A172 (cell line): ENCODE measurements around the gene SLC7A9. TPM values are rescaled to one million over a fixed set of nuclear protein-coding genes. Genes with fewer than 3 reads are reported as not detected.

Source experiments
- DNase-seq: peaks from one replicate; pipeline ENCODE4 v3.0.0-alpha.2; 2015; ENCODE audit warnings: low spot score
- total RNA-seq: library from RNA; depleted of rRNA; stranded (reverse); fragments of >200 nt; shearing (Covaris generic); gene quantifications from 2 replicates; pipeline ENCODE4 v1.2.3, GENCODE V29; 2014

Gene SLC7A9
- total RNA-seq, 1 experiment from 2014 or later: not detected

DNA sequence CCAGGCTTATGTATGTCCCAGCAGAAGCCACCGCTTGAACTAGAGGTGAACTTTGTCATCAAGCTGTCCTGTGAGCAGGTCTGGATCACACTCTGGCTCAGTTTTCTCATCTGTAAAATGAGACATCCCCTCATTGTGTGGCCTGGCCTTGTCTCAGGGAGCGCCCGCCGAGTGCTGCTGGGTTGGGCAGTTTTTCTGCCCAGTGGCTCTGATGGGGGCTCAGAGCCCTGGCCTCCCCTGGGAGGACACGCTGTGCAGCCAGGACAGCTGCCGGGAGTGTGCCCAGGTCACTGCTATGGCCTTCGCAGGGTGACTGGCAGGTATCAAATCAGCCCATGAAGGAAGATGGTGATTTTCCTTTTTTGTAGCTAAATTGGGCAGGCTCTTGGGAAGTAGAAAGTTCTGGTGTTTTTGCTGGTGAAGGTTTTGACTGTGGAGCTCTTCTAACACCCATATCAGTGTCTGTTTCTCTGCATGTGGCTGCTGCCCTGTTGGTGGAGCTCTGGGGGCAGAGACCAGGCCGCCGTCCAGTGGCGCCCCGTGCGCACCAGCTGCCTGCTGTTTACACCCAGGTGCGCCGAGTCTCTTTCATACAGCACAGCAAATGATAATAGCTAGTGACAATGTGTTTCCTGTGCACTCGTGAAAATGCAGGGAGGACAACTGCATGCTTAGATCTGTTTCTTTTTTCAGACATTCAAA is 40.8 kb downstream of the SLC7A9 start:
- no peak for DNase-seq

GRCh38 chr19:32828139-32828538 is 41.4 kb downstream of the SLC7A9 start:
- DNase-seq: no peak

DNA sequence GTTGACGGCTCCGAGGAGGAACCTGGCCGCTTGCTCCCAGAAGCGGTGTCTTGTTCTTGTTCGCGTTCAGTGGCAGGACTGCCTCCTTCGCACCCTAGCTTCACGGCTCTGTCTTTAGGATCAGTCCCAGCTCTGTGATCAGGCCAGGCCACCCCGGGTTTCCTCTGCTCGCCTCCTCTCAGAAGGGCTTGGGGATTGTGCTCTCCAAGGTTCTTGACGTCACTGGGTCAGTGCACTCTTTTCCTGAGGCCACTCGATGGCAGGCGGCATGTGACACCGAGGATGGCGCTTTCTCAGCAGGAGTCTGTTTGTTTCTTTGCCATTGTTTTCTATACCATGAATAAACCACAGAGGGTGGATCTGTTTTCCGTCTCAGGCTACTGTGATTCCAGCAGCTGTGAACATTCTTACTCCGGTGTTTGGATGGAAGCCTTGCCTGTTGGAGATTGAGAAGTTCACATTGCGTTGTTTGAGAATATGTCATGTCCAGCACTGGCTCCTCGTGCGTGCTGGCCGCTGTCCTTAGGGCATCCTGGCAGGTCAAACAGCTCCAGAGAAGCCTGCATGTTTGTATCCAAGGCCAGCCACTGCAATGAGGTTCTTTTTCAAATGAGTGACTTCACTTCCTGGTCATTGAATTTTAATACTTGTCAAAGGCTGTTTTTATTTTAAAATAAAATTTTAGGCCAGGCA is 44.5 kb downstream of the SLC7A9 start:
- no peak for DNase-seq

DNA sequence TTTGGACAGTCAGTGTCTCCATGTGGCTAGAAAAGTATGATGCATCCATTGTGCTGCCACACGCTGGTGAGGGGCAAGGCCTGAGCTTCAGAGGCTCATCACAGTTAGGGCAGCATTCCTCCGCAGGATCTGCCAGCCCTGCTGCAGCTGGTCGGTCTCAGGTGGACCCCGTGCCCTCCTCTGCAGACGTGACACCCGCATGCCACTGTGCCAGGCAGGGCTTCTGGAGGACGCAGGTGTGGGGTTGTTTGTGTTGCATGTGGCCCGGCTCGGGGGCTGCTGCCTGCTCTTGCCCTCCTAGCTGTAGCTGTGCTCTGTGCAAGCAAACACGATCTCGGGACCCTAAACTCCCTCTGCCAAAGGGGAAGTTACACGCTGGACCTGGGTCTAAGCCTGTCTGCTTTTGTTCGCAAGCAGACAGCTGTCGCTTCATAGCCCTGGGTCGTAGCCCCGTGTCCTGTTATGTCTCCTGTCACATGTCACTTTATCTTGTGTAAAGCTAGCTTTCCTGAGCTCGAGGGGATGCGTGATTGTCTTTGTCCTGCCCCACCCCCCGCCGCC is 45.3 kb downstream of the SLC7A9 start:
- DNase-seq: no peak

- no peak for DNase-seq
These were observed 45.8 kb downstream of the SLC7A9 start for GRCh38 chr19:32823747-32824102.

GRCh38 chr19:32822916-32823746 is 46.4 kb downstream of the SLC7A9 start:
- no peak for DNase-seq

- no peak for DNase-seq
These were observed 49.9 kb downstream of the SLC7A9 start for GRCh38 chr19:32819419-32820400.

DNA sequence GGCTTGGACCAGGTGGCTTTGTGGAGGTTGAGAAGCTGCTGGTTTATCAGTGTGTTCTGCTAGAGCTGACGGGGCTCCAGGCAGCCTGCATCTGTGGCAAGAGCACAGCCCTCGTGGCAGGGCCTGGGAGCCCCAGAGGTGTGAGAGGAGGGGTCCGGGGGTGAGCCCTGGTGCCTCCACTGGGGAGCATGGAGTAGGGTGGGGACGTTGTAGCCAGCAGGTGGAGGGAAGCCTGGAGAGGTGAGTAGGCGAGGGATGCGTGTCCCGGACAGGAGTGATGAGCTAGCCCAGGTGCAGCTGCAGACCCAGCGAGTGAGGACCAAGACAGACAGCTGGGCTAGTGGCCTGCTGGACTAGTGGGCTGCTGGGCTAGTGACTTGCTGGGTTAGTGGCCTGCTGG is 51.0 kb downstream of the SLC7A9 start:
- DNase-seq: no peak

GRCh38 chr19:32817569-32818476 is 51.7 kb downstream of the SLC7A9 start:
- no peak for DNase-seq

GRCh38 chr19:32816555-32817099 is 52.9 kb downstream of the SLC7A9 start:
- DNase-seq: no peak

DNA sequence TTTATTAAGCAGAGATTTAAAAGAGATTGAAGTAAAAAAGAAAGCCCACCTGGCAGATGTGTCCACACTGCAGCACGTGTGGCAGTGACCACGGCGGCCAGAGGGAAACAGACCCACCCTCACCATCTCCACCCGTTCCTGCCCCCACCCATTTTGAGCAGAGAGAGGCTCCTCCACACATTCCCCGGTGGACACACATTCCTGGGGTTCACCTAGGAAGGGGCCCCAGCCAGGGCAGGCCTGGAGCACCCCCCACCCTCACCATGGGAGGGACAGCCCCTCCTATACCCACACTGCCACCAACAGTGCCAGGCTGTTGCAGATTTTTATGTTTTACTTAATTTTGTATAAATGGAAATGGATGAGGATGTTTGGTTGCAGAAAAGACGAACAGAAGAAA is 54.9 kb downstream of the SLC7A9 start:
- no peak for DNase-seq

GRCh38 chr19:32813862-32814425 is 55.6 kb downstream of the SLC7A9 start:
- no peak for DNase-seq

DNA sequence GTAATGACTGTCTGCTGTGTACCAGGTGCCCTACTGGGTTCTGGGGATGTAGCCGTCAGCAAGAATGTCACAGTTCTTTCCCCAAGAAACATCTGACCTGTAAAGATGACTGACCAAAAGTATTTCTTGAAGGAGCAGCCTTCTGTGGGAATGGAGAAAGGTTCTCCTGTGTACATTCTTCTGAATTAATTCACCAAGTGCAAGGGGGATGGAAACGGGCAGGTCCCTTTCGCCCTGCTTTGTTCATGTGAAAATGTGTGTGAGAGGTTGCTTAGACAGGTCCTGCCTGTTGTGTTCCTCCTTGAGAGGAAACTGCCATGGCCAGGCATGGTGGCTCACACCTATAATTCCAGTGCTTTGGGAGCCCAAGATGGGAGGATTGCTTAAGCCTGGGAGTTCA is 57.0 kb downstream of the SLC7A9 start:
- DNase-seq: no peak

GRCh38 chr19:32812036-32812435 is 57.5 kb downstream of the SLC7A9 start:
- no peak for DNase-seq

GRCh38 chr19:32811151-32811550 is 58.4 kb downstream of the SLC7A9 start:
- DNase-seq: no peak

DNA sequence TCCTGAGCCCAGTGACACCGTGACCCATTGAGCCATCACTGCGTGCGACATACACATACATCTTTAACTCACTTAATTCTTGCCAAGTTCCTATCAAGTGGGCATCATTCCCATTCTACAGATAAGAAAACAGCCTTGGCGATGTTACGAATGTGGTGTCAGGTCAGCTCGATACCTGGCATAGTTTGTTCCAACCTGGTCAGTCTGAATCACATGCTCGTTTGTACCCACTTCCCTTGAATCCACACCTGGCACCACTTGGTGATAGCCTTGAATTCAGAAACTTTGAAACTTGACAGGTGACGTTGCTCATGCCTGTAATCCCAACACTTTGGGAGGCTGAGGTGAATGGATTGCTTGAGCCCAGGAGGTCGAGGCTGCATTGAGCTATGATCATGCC is 59.1 kb downstream of the SLC7A9 start:
- no peak for DNase-seq

DNA sequence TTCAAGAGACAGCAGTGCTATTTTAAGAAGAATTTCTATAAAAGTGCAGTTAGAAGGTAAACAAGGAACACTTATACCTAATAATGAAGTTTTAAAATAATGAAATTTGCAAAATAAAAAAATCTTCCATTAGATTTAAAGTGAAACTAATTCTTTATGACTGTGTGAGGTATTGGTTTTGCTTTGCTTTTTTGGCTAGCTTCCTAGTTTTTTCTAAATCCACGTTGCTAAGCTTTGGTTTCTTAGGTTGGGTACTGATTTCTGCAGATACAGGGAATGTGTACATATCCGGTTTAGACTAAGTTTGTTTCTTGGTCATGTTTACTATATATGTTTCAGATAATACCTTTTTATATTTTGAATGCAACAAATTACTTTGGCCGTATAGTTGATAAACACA is 59.8 kb downstream of the SLC7A9 start:
- no peak for DNase-seq

- no peak for DNase-seq
These were observed 60.3 kb downstream of the SLC7A9 start for GRCh38 chr19:32809254-32809653.

GRCh38 chr19:32808236-32808635 is 61.3 kb downstream of the SLC7A9 start:
- DNase-seq: no peak

GRCh38 chr19:32802840-32803239 is 66.7 kb downstream of the SLC7A9 start:
- DNase-seq: no peak
